Measurements from ENCODE around the gene LRRC74B. TPM values are rescaled to one million over a fixed set of nuclear protein-coding genes. Genes with fewer than 3 reads are reported as not detected.

LRRC74B gene
- total and polyA plus RNA-seq, 2 of the 4 experiments (the other 2 are of a cell fraction), result not detected

DNA sequence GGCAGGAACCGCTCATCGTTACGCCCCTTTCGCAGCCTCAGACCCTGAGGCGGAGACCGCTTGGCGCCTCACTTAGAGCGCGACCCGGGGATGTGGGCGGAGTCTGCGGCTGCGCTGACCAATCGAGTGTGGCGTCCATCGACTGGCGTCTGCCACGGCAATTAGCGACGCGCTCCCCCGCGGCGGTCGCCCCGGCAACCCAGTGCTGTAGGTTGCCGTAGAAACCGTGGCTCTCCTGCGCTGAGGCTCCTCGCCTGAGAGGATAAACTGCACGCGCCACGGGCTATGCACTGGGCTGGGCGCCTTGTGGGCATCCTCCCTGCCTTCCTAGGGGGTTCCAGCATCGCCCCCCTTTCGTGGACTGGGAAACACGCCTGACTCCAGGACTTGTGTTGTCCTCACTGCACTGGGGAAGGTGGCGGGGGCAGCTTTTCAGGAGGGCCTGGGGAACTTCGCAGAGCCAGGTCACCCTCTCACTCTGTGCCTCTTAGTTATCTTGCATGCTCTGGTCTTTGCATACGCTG, 31.5 kb upstream of the LRRC74B start:
- Histone ChIP-seq H3K27ac (ENCODE audit: insufficient read depth, low read length) (peak overlapping the region; percentile 88), H3K9me1 (ENCODE audit: insufficient read depth, low read length) (peaks cover 10% of the 10 kb centered on the region; the same call in 1 of the 2 replicates), H3K4ac (ENCODE audit: low read depth, low read length) (peak overlapping the region; percentile 26), H3K56ac (ENCODE audit: extremely low read depth, insufficient read depth, low read length) (no peak overlapping the region), H3K4me3 (ENCODE audit: insufficient read depth, low read depth, low read length) (peak overlapping the region; percentile 52), H4K91ac (ENCODE audit: insufficient read depth, low read depth, low read length) (no peak overlapping the region), H2BK15ac (ENCODE audit: low read depth, low read length) (no peak overlapping the region), H4K20me1 (ENCODE audit: insufficient read depth, low read length) (peaks cover 4% of the 10 kb centered on the region; the same call in 1 of the 2 replicates), H4K8ac (ENCODE audit: low read depth in 2 of 2, low read length in 2 of 2) (peak overlapping the region in 1 of 2 experiments; percentile 94; a peak in 3 of 4 replicates), H3K9me3 (ENCODE audit: control insufficient read depth, insufficient read depth, low read length) (no peaks in the 10 kb centered on the region), H3K79me1 (ENCODE audit: low read depth in 1 of 2, low read length in 2 of 2) (0 out of 4 replicates have a peak, but pooled peaks cover 0 to 5% of the 10 kb centered on the region in 2 experiments), H2AK5ac (ENCODE audit: low read depth, low read length) (peak overlapping the region; percentile 2; the same call in 1 of the 2 replicates), H3K9ac (ENCODE audit: low read depth, low read length) (peak overlapping the region; percentile 55; the same call in 1 of the 2 replicates), H2BK20ac (ENCODE audit: low read depth, low read length) (no peak overlapping the region), H3K4me2 (ENCODE audit: low read depth, low read length) (peak overlapping the region; percentile 85), H2AK9ac (replicated peaks; ENCODE audit: low read depth, low read length, poor library complexity) (peak overlapping the region; percentile 38), H2BK5ac (ENCODE audit: low read depth, low read length, poor library complexity, severe bottlenecking) (peak overlapping the region; percentile 87), H3K27me3 (ENCODE audit: control insufficient read depth, insufficient read depth, low read length) (no peaks in the 10 kb centered on the region), H3K14ac (replicated peaks; ENCODE audit: low read depth, low read length) (no peak overlapping the region), H3K18ac (ENCODE audit: low read depth, low read length) (no peak overlapping the region), H3K4me1 (ENCODE audit: control insufficient read depth, insufficient read depth, low read length) (peaks cover 14% of the 10 kb centered on the region), H2AFZ (replicated peaks; ENCODE audit: low read length, poor library complexity) (peak overlapping the region; percentile 100), H3K23ac (ENCODE audit: low read depth, low read length) (no peak overlapping the region; the same call in 1 of the 2 replicates), H2BK120ac (ENCODE audit: low read depth, low read length) (0 out of 2 replicates have a peak overlapping the region, but pooled peaks have one; percentile 90), H4K5ac (ENCODE audit: low read depth, low read length) (no peak overlapping the region), H3K36me3 (ENCODE audit: control insufficient read depth, insufficient read depth, low read length) (no peaks in the 10 kb centered on the region)
- dilution Hi-C loops (cut with HindIII; ENCODE audit: low sequenced_read_pairs, unreplicated experiment) (no loop called here), in situ Hi-C loops (cut with MboI; ENCODE audit: low sequenced_read_pairs) (loop anchor here (10.0 kb wide), 1 partner anchor 81 kb away; no protein-coding TSS in a partner anchor), intact Hi-C loops (cut with micrococcal nuclease) (loop anchor here (2.0 kb wide), 1 partner anchor 31 kb away; the partner anchor contains the start of gene LRRC74B)
- ATAC-seq (ENCODE audit: low read depth) (peak; percentile 95), DNase-seq (peak; percentile 88)
- 1% methylated on average over 37 of the region's 40 CpGs; no CpG with 5 or more reads in 1 of the 2 experiments for WGBS, 2 experiments (ENCODE audit: extremely low coverage in 2 of 2, insufficient read length in 1 of 2)
- POLR2A ChIA-PET (ENCODE audit: unreplicated experiment), result interaction anchor here (1.1 kb wide), 1 partner anchor 12 kb away, joined by 3 read pairs; the partner anchor contains the start of gene THAP7
- CTCF ChIA-PET, result no interaction called here
- no TSS peak for BruUV-seq (replicated peaks)
- TF ChIP-seq FOS (IDR thresholded peaks at IDR 0.05; ENCODE audit: low read depth, low read length), result no peak
- TF ChIP-seq MXI1 (IDR thresholded peaks at IDR 0.05; ENCODE audit: borderline replicate concordance, low read depth, low read length), result peak; percentile 93
- TF ChIP-seq CTCF (conservative IDR thresholded peaks at IDR 0.05; ENCODE audit: low read depth, low read length), result no peak
- no peak for TF ChIP-seq SMC3 (IDR thresholded peaks at IDR 0.05; ENCODE audit: low read depth, low read length)
- peak; percentile 58; the same call in 1 of the 2 replicates for TF ChIP-seq BHLHE40 (IDR thresholded peaks at IDR 0.05; ENCODE audit: low read depth, low read length)
- TF ChIP-seq MAZ (IDR thresholded peaks at IDR 0.05; ENCODE audit: borderline replicate concordance, low read depth, low read length), result no peak; the same call in 1 of the 2 replicates
- no peak for TF ChIP-seq RCOR1 (IDR thresholded peaks at IDR 0.05; ENCODE audit: insufficient replicate concordance, low read length)
- TF ChIP-seq POLR2A (IDR thresholded peaks at IDR 0.05; ENCODE audit: low read depth, low read length), result no peak
- no peak for TF ChIP-seq CEBPB (IDR thresholded peaks at IDR 0.05; ENCODE audit: low read depth, low read length)
- TF ChIP-seq, protein P1, sequence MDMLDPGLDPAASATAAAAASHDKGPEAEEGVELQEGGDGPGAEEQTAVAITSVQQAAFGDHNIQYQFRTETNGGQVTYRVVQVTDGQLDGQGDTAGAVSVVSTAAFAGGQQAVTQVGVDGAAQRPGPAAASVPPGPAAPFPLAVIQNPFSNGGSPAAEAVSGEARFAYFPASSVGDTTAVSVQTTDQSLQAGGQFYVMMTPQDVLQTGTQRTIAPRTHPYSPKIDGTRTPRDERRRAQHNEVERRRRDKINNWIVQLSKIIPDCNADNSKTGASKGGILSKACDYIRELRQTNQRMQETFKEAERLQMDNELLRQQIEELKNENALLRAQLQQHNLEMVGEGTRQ (IDR thresholded peaks at IDR 0.05; ENCODE audit: low read depth, low read length), result peak; percentile 37; the same call in 1 of the 2 replicates

All from IMR-90 (cell line).